DOHH2 (cell line): Measurements from ENCODE around the gene RXRA.

Experiments
- H3F3A ChIP-seq: fragments of 200-600 bp; sonication (generic), shearing (Covaris generic); 2 replicates; pipeline ENCODE4 v1.6.0; 2016; ENCODE audit warnings: antibody characterized with exemption, mild to moderate bottlenecking; ENCODE audit not compliant: control insufficient read depth, insufficient read depth
- H3K27ac ChIP-seq: fragments of 200-600 bp; sonication (generic); 2 replicates; pipeline ENCODE4 v1.5.1; 2014; ENCODE audit warnings: low read depth, mild to moderate bottlenecking, low read length, moderate library complexity
- H3K27me3 ChIP-seq: fragments of 200-600 bp; sonication (generic); 2 replicates; pipeline ENCODE4 v1.6.1; 2014; ENCODE audit warnings: mild to moderate bottlenecking, low read length, mixed read lengths; ENCODE audit not compliant: control insufficient read depth
- H3K36me3 ChIP-seq: fragments of 200-600 bp; sonication (generic); 2 replicates; pipeline ENCODE4 v1.6.1; 2014; ENCODE audit warnings: mild to moderate bottlenecking, low read length, moderate library complexity, mixed read lengths; ENCODE audit not compliant: control insufficient read depth
- H3K4me1 ChIP-seq: fragments of 200-600 bp; sonication (generic); 2 replicates; pipeline ENCODE4 v1.6.1; 2014; ENCODE audit warnings: mild to moderate bottlenecking, low read length, mixed read lengths; ENCODE audit not compliant: control insufficient read depth
- H3K4me2 ChIP-seq: fragments of 200-600 bp; sonication (generic); 2 replicates; pipeline ENCODE4 v1.6.0; 2014; ENCODE audit warnings: mild to moderate bottlenecking, low read length, moderate library complexity
- H3K4me3 ChIP-seq: fragments of 200-600 bp; sonication (generic); 2 replicates; pipeline ENCODE4 v1.5.1; 2014; ENCODE audit warnings: mild to moderate bottlenecking, low read length, mixed read lengths
- H3K79me2 ChIP-seq: fragments of 200-600 bp; sonication (generic); 2 replicates; pipeline ENCODE4 v1.6.1; 2014; ENCODE audit warnings: mild to moderate bottlenecking, low read length, mixed read lengths; ENCODE audit not compliant: control insufficient read depth
- H3K9me2 ChIP-seq: fragments of 200-600 bp; sonication (generic); replicated peaks from 2 replicates; pipeline ENCODE4 v1.6.1; 2014; ENCODE audit warnings: mild to moderate bottlenecking, low read length, mixed read lengths; ENCODE audit not compliant: control insufficient read depth
- H3K9me3 ChIP-seq: fragments of 200-600 bp; sonication (generic); 2 replicates; pipeline ENCODE4 v1.6.1; 2014; ENCODE audit warnings: antibody characterized with exemption, low read length, mixed read lengths; ENCODE audit not compliant: control insufficient read depth, insufficient read depth
- H4K20me1 ChIP-seq: fragments of 200-600 bp; sonication (generic); 2 replicates; pipeline ENCODE4 v1.6.0; 2014; ENCODE audit warnings: low read depth, mild to moderate bottlenecking, antibody characterized with exemption, low read length, moderate library complexity; ENCODE audit not compliant: control insufficient read depth, insufficient read depth
- CTCF ChIP-seq: fragments of 200-600 bp; sonication (generic); IDR thresholded peaks from one replicate; pipeline ENCODE4 v1.5.1; 2014; ENCODE audit warnings: antibody characterized with exemption, mild to moderate bottlenecking, low read depth, low read length; ENCODE audit not compliant: poor library complexity, severe bottlenecking
- EZH2phosphoT487 ChIP-seq: fragments of 200-600 bp; sonication (generic); IDR thresholded peaks from 2 replicates; pipeline ENCODE4 v1.6.1; 2017; ENCODE audit warnings: borderline replicate concordance, mild to moderate bottlenecking, antibody characterized with exemption, low read length, moderate library complexity, mixed read lengths

Gene RXRA

GRCh38 chr9:134364391-134365114 is 38.3 kb downstream of the RXRA start:
- Histone ChIP-seq H3K9me3 (no peaks in the 10 kb centered on the region), H3K36me3 (no peaks in the 10 kb centered on the region), H3K4me2 (no peak overlapping the region), H3K79me2 (no peaks in the 10 kb centered on the region), H3K27ac (no peak overlapping the region), H3F3A (no peaks in the 10 kb centered on the region), H3K27me3 (no peaks in the 10 kb centered on the region), H3K4me3 (no peak overlapping the region), H4K20me1 (no peaks in the 10 kb centered on the region), H3K4me1 (no peaks in the 10 kb centered on the region), H3K9me2 (no peaks in the 10 kb centered on the region)
- TF ChIP-seq EZH2phosphoT487 (no peak), CTCF (peak; percentile 61)

GRCh38 chr9:134365115-134365596 is 38.9 kb downstream of the RXRA start:
- no peaks in the 10 kb centered on the region for H3K79me2 ChIP-seq
- H3K4me3 ChIP-seq, result no peak overlapping the region
- H3K4me1 ChIP-seq, result no peaks in the 10 kb centered on the region
- H4K20me1 ChIP-seq, result no peaks in the 10 kb centered on the region
- no peaks in the 10 kb centered on the region for H3K9me3 ChIP-seq
- H3K36me3 ChIP-seq, result no peaks in the 10 kb centered on the region
- no peaks in the 10 kb centered on the region for H3F3A ChIP-seq
- H3K9me2 ChIP-seq, result no peaks in the 10 kb centered on the region
- H3K4me2 ChIP-seq, result no peak overlapping the region
- no peak overlapping the region for H3K27ac ChIP-seq
- H3K27me3 ChIP-seq, result no peaks in the 10 kb centered on the region
- TF ChIP-seq EZH2phosphoT487, result no peak
- TF ChIP-seq CTCF, result no peak

GRCh38 chr9:134365791-134366222 is 39.6 kb downstream of the RXRA start:
- Histone ChIP-seq H3F3A (no peaks in the 10 kb centered on the region), H3K9me2 (no peaks in the 10 kb centered on the region), H3K36me3 (no peaks in the 10 kb centered on the region), H3K9me3 (no peaks in the 10 kb centered on the region), H3K27ac (no peak overlapping the region), H3K4me2 (no peak overlapping the region), H3K79me2 (no peaks in the 10 kb centered on the region), H3K4me1 (no peaks in the 10 kb centered on the region), H3K4me3 (no peak overlapping the region), H4K20me1 (no peaks in the 10 kb centered on the region), H3K27me3 (no peaks in the 10 kb centered on the region)
- TF ChIP-seq CTCF, result no peak
- no peak for TF ChIP-seq EZH2phosphoT487
